GM12878 (cell line): ENCODE data around the gene STT3B. TPM values are rescaled to one million over a fixed set of nuclear protein-coding genes. Genes with fewer than 3 reads are reported as not detected.

ENCODE experiments used
- ATAC-seq: fragments of 200-7000 bp; cut with Tn5 transposase; 3 replicates; pipeline ENCODE4 v1.9.1; 2020; ENCODE audit warnings: mild to moderate bottlenecking, moderate library complexity
- BruUV-seq: library from RNA; stranded (reverse); fragments of 400-500 nt; replicated peaks from 2 replicates; lab custom pipeline; 2021; lab: Mats Ljungman, UMichigan
- CTCF ChIA-PET: fragments of 300-600 bp; sonication (Branson Sonifier 250); formaldehyde crosslinking; extraction: SDS; loops from one replicate; lab custom pipeline; 2021; ENCODE audit warnings: inconsistent platforms; lab: Yijun Ruan, JAX
- POLR2A ChIA-PET: fragments of 350-600 bp; formaldehyde crosslinking; extraction: SDS; loops from one replicate; lab custom pipeline; 2021; ENCODE audit warnings: inconsistent platforms; lab: Charles Lee
- RAD21 ChIA-PET: fragments of 300-600 bp; sonication (Branson Sonifier 250); formaldehyde crosslinking; loops from one replicate; lab custom pipeline; 2023; ENCODE audit warnings: antibody characterized with exemption; ENCODE audit not compliant: unreplicated experiment; lab: Charles Lee
- SMC1A ChIA-PET: fragments of 300-600 bp; sonication (Branson Sonifier 250); formaldehyde crosslinking; loops from one replicate; lab custom pipeline; 2023; ENCODE audit not compliant: unreplicated experiment, uncharacterized antibody; lab: Charles Lee
- DNase-seq: peaks from one replicate; pipeline ENCODE4 v3.0.0-alpha.2; 2011; ENCODE audit warnings: low read depth, low spot score
- FAIRE-seq: peaks from 3 replicates; lab custom pipeline; 2011; peaks lifted over from hg19 to GRCh38; lab: Jason Lieb, UNC
- H2AFZ ChIP-seq: 2 replicates; pipeline ENCODE4 v1.6.0; 2011; ENCODE audit warnings: low read depth, low read length, control low read depth; ENCODE audit not compliant: control insufficient read depth
- H3K27ac ChIP-seq: 2 replicates; pipeline ENCODE4 v1.5.1; 2011; ENCODE audit warnings: control low read depth; ENCODE audit not compliant: control insufficient read depth, insufficient read depth
- H3K27me3 ChIP-seq, 2 experiments: replicated peaks in 1 of 2; 2 replicates each; pipeline versions ENCODE4 v1.6.0 to v1.6.1; 2011; ENCODE audit warnings: low read length in 1 of 2; ENCODE audit not compliant: control insufficient read depth in 2 of 2, insufficient read depth in 2 of 2
- H3K36me3 ChIP-seq, 2 experiments: 2 replicates each; pipeline ENCODE4 v1.5.1; 2011; ENCODE audit warnings: low read length in 1 of 2; ENCODE audit not compliant: control insufficient read depth in 2 of 2, insufficient read depth in 2 of 2
- H3K4me1 ChIP-seq: 2 replicates; pipeline ENCODE4 v1.6.1; 2011; ENCODE audit warnings: mild to moderate bottlenecking, low read length, moderate library complexity, mixed read lengths; ENCODE audit not compliant: control insufficient read depth, insufficient read depth
- H3K4me2 ChIP-seq: 2 replicates; pipeline ENCODE4 v1.6.0; 2011; ENCODE audit warnings: control low read depth; ENCODE audit not compliant: control insufficient read depth, insufficient read depth
- H3K4me3 ChIP-seq: fragments of 200-600 bp; sonication (generic); 2 replicates; pipeline ENCODE4 v1.5.1; 2016
- H3K79me2 ChIP-seq: 2 replicates; pipeline ENCODE4 v1.6.0; 2011; ENCODE audit warnings: low read length; ENCODE audit not compliant: control insufficient read depth, insufficient read depth
- H3K9ac ChIP-seq: 2 replicates; pipeline ENCODE4 v1.8.0; 2011; ENCODE audit warnings: low read length, control low read depth, mixed read lengths; ENCODE audit not compliant: control insufficient read depth, insufficient read depth
- H3K9me3 ChIP-seq: replicated peaks from 3 replicates; pipeline ENCODE4 v1.5.1; 2011; ENCODE audit warnings: mild to moderate bottlenecking, low read length; ENCODE audit not compliant: control insufficient read depth, insufficient read depth
- H4K20me1 ChIP-seq: 2 replicates; pipeline ENCODE4 v1.6.0; 2011; ENCODE audit not compliant: control insufficient read depth, insufficient read depth
- ATF7 ChIP-seq: fragments of 450-650 bp; IDR thresholded peaks from 2 replicates; pipeline ENCODE4 v1.6.1; 2016; ENCODE audit warnings: low read depth, mild to moderate bottlenecking
- BCL3 ChIP-seq: IDR thresholded peaks from 2 replicates; pipeline ENCODE4 v1.6.1; 2011; ENCODE audit warnings: borderline replicate concordance, low read depth, mild to moderate bottlenecking, moderate library complexity, low read length; ENCODE audit not compliant: insufficient read depth, poor library complexity, severe bottlenecking
- CBX5 ChIP-seq: sonication (generic); IDR thresholded peaks from 2 replicates; pipeline ENCODE4 v1.6.1; 2016; ENCODE audit warnings: low read depth, moderate library complexity, mild to moderate bottlenecking, inconsistent platforms
- CHD1 ChIP-seq: IDR thresholded peaks from 2 replicates; pipeline ENCODE4 v1.6.1; 2012; ENCODE audit warnings: low read depth, low read length, improper control_type of control experiment
- CHD4 ChIP-seq: fragments of 200-600 bp; sonication (generic); IDR thresholded peaks from 2 replicates; pipeline ENCODE4 v1.6.1; 2016; ENCODE audit warnings: mild to moderate bottlenecking
- CREM ChIP-seq: IDR thresholded peaks from 2 replicates; pipeline ENCODE4 v1.6.1; 2014; ENCODE audit warnings: antibody characterized with exemption, low read depth
- FOXM1 ChIP-seq: IDR thresholded peaks from 2 replicates; pipeline ENCODE4 v1.6.1; 2012; ENCODE audit warnings: low read depth, mild to moderate bottlenecking, inconsistent platforms, low read length, moderate library complexity
- HDGF ChIP-seq: fragments of 450-650 bp; IDR thresholded peaks from 2 replicates; pipeline ENCODE4 v1.6.1; 2016; ENCODE audit warnings: antibody characterized with exemption
- IRF4 ChIP-seq: IDR thresholded peaks from 2 replicates; pipeline ENCODE4 v1.6.1; 2011; ENCODE audit warnings: low read depth, low read length
- PRDM15 ChIP-seq: fragments of 450-650 bp; formaldehyde crosslinking; IDR thresholded peaks from 2 replicates; pipeline ENCODE4 v1.4.0; 2020; ENCODE audit warnings: mild to moderate bottlenecking, moderate library complexity
- RBBP5 ChIP-seq: fragments of 200-600 bp; sonication (generic); conservative IDR thresholded peaks from 2 replicates; pipeline ENCODE4 v1.6.1; 2016
- SREBF1 ChIP-seq: IDR thresholded peaks from 2 replicates; pipeline ENCODE4 v1.6.1; 2012; ENCODE audit warnings: mild to moderate bottlenecking, low read length
- SREBF2 ChIP-seq: IDR thresholded peaks from 2 replicates; pipeline ENCODE4 v1.6.1; 2012; ENCODE audit warnings: mild to moderate bottlenecking, low read length
- STAT3 ChIP-seq: IDR thresholded peaks from 2 replicates; pipeline ENCODE4 v1.6.1; 2011; ENCODE audit warnings: low read depth, low read length, improper control_type of control experiment
- TCF7 ChIP-seq: IDR thresholded peaks from 2 replicates; pipeline ENCODE4 v1.6.1; 2014; ENCODE audit warnings: antibody characterized with exemption, borderline replicate concordance
- ZBTB33 ChIP-seq: fragments of 450-650 bp; IDR thresholded peaks from 2 replicates; pipeline ENCODE4 v1.6.1; 2017; ENCODE audit warnings: mild to moderate bottlenecking
- WGBS: methylation state at CpG from one replicate; pipeline ENCODE4 v1.1.6; 2016; ENCODE audit warnings: low lambda C conversion rate; ENCODE audit not compliant: insufficient replicate concordance, insufficient coverage; ENCODE audit errors: missing lambda C conversion rate; 5-methylcytosine and 5-hydroxymethylcytosine counted together
- in situ Hi-C: fragments of 300-500 bp; cut with MboI; formaldehyde crosslinking; loops from 9 replicates; pipeline ENCODE4 v1.14.3; 2018; ENCODE audit warnings: mixed read lengths
- intact Hi-C: fragments of 100-400 bp; cut with micrococcal nuclease; formaldehyde crosslinking; loops from one replicate; pipeline ENCODE4 v1.14.2; 2022; ENCODE audit not compliant: unreplicated experiment
- polyA plus RNA-seq, 11 experiments: library from polyadenylated mRNA; depleted of rRNA in 4 of 11; unstranded in 6 of 11; stranded (reverse) in 5 of 11; fragments of >200 nt; fragmentation: Nextera tagmentation in 4 of 11; fragmentation: Illumina TruSeq in 1 of 11; extraction: Ambion mirVana in 4 of 11; extraction: Trizol in 1 of 11; gene quantifications; 1 replicate in 1 of 11; 2 replicates in 10 of 11; pipeline versions ENCODE4 v1.2.1 to v1.2.3, GENCODE V29; 2011 to 2016; ENCODE audit warnings: inconsistent platforms in 2 of 11, missing spikeins in 2 of 11, low read depth in 1 of 11
- total RNA-seq, 4 experiments: library from RNA; depleted of rRNA in 3 of 4; stranded (reverse); fragments of >200 nt in 3 of 4; fragmentation: Illumina TruSeq in 1 of 4; extraction: Trizol in 1 of 4; gene quantifications; 2 replicates each; pipeline versions ENCODE4 v1.2.1 to v1.2.3, GENCODE V29; 2013 to 2021
- TF ChIP-seq, protein P1 (sequence below), 3 experiments: IDR thresholded peaks in 2 of 3; conservative IDR thresholded peaks in 1 of 3; 2 replicates each; pipeline ENCODE4 v1.5.1; 2011; ENCODE audit warnings: low read depth in 3 of 3, low read length in 3 of 3, mild to moderate bottlenecking in 3 of 3, control low read depth in 2 of 3, moderate library complexity in 2 of 3, inconsistent platforms in 1 of 3, mixed read lengths in 1 of 3; ENCODE audit not compliant: control insufficient read depth in 2 of 3, insufficient read depth in 1 of 3; ENCODE audit errors: extremely low read depth in 1 of 3

The STT3B gene
- total and polyA plus RNA-seq, 10 of the 15 experiments (the other 5 are each of a cell fraction or from before 2014, with no cell fraction given), result 19.9 to 208 (median 79.6) TPM

DNA sequence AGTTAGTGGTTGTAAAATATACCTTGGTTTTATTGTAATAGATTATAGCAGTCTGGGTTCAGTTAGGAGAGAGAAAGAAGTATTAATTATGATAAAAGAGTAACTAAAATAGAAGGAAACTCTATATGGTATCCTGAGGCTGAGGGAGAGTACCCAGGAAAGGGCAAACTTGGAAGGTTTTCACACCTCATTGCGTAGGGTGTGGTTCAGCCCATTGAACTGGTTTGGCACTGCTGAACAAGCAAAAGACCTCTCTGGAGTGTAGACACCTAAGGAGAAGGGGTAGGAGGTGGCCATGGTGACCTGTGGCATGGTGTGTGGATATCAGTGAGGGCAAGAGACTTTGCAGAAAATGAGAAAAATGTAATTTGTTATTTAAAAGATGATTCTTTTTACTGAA is 63.5 kb downstream of the STT3B start:
- SMC1A ChIA-PET, result interaction anchor here (1.2 kb wide), 1 partner anchor 10 kb away, joined by 3 read pairs; no protein-coding TSS in a partner anchor
- H3K79me2 ChIP-seq, result peaks cover 21% of the 10 kb centered on the region

More for the DNA sequence above, 63.5 kb downstream of the STT3B start:
- no peak for FAIRE-seq
- H3K9me3 ChIP-seq, result peaks cover 2% of the 10 kb centered on the region
- DNase-seq, result no peak
- in situ Hi-C loops, result no loop called here
- H3K9ac ChIP-seq, result no peak overlapping the region
- H2AFZ ChIP-seq, result no peak overlapping the region
- H4K20me1 ChIP-seq, result no peaks in the 10 kb centered on the region
- ATAC-seq, result no peak
- intact Hi-C loops, result no loop called here
- H3K4me2 ChIP-seq, result no peak overlapping the region
- ChIA-PET POLR2A (no interaction called here), RAD21 (no interaction called here), CTCF (interaction anchor here (0.9 kb wide), 1 partner anchor 59 kb away, joined by 4 read pairs; no protein-coding TSS in a partner anchor)
- BruUV-seq, result no TSS peak
- H3K36me3 ChIP-seq, result peaks cover 3 to 25% of the 10 kb centered on the region in 2 experiments; a peak in 3 of 4 replicates
- H3K4me1 ChIP-seq, result peaks cover 7% of the 10 kb centered on the region
- H3K27me3 ChIP-seq, result no peaks in the 10 kb centered on the region
- no peak overlapping the region for H3K4me3 ChIP-seq
- no peak overlapping the region for H3K27ac ChIP-seq
- TF ChIP-seq SREBF2, result no peak
- TF ChIP-seq ATF7, result no peak
- no peak for TF ChIP-seq CHD4
- no peak for TF ChIP-seq FOXM1
- TF ChIP-seq RBBP5, result no peak
- TF ChIP-seq CBX5, result no peak
- no peak for TF ChIP-seq HDGF
- no peak for TF ChIP-seq CREM
- TF ChIP-seq PRDM15 (CRISPR knock-in tag), result no peak
- no peak for TF ChIP-seq STAT3
- TF ChIP-seq TCF7, result no peak
- no peak for TF ChIP-seq ZBTB33
- TF ChIP-seq, protein P1, sequence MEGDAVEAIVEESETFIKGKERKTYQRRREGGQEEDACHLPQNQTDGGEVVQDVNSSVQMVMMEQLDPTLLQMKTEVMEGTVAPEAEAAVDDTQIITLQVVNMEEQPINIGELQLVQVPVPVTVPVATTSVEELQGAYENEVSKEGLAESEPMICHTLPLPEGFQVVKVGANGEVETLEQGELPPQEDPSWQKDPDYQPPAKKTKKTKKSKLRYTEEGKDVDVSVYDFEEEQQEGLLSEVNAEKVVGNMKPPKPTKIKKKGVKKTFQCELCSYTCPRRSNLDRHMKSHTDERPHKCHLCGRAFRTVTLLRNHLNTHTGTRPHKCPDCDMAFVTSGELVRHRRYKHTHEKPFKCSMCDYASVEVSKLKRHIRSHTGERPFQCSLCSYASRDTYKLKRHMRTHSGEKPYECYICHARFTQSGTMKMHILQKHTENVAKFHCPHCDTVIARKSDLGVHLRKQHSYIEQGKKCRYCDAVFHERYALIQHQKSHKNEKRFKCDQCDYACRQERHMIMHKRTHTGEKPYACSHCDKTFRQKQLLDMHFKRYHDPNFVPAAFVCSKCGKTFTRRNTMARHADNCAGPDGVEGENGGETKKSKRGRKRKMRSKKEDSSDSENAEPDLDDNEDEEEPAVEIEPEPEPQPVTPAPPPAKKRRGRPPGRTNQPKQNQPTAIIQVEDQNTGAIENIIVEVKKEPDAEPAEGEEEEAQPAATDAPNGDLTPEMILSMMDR (IDR thresholded peaks at IDR 0.05 in 2 of 3, conservative IDR thresholded peaks at IDR 0.05 in 1 of 3; ENCODE audit: control insufficient read depth in 2 of 3, extremely low read depth in 1 of 3, insufficient read depth in 1 of 3, low read depth in 3 of 3, low read length in 3 of 3), result no peak
- TF ChIP-seq CHD1, result no peak
- TF ChIP-seq BCL3, result no peak
- no peak for TF ChIP-seq IRF4
- no peak for TF ChIP-seq SREBF1
- WGBS, result 96% methylated on average over 1 of the region's 1 CpG
